Bone marrow (tissue), 2 donors: ENCODE results near the gene ZSWIM3.
"Not testable (repeated sequence)": the region's sequence is repeated elsewhere in the genome, so short reads cannot be mapped to it uniquely, and the experiment has no call there.

Experiments
- DNase-seq, 2 donors: peaks; one replicate each; lab custom pipeline; 2025; lab: John Stamatoyannopoulos, UW

ZSWIM3 gene

GRCh38 chr20:45857114-45857881, at the start of gene ZSWIM3, which contains the start of gene ACOT8:
Gene ZSWIM3, plus strand, starts transcription at chr20:45857614. Its CDS starts 212 bp downstream, at chr20:45857826.
Gene ACOT8, minus strand, starts transcription at chr20:45857392. Its CDS starts 77 bp downstream, at chr20:45857315.
- peak; percentile 87 to 100 for DNase-seq

GRCh38 chr20:45810191-45810970, 47.0 kb upstream of the ZSWIM3 start:
- DNase-seq, result no peak

- DNase-seq, result peak; percentile 74 to 86
Measured at GRCh38 chr20:45812157-45813005, 45.0 kb upstream of the ZSWIM3 start, which contains the start of gene UBE2C. Gene UBE2C, plus strand, starts transcription at chr20:45812644. Its CDS starts 52 bp downstream, at chr20:45812696.

- no peak for DNase-seq
Measured at GRCh38 chr20:45813006-45813340, 44.4 kb upstream of the ZSWIM3 start.

GRCh38 chr20:45813489-45813888, 43.9 kb upstream of the ZSWIM3 start:
- no peak for DNase-seq

GRCh38 chr20:45814314-45814713, 43.1 kb upstream of the ZSWIM3 start:
- DNase-seq, result no peak

- DNase-seq, result no peak
Measured at GRCh38 chr20:45816951-45817350, 40.5 kb upstream of the ZSWIM3 start.

- no peak for DNase-seq
Measured at GRCh38 chr20:45817376-45818194, 39.8 kb upstream of the ZSWIM3 start.

- no peak for DNase-seq
Measured at GRCh38 chr20:45818239-45818638, 39.2 kb upstream of the ZSWIM3 start.

GRCh38 chr20:45819466-45819865, 37.9 kb upstream of the ZSWIM3 start:
- no peak for DNase-seq

GRCh38 chr20:45821947-45822346, 35.5 kb upstream of the ZSWIM3 start:
- no peak for DNase-seq

- DNase-seq, result no peak
Measured at GRCh38 chr20:45822857-45823256, 34.6 kb upstream of the ZSWIM3 start.

- DNase-seq, result no peak
Measured at GRCh38 chr20:45823949-45824835, 33.2 kb upstream of the ZSWIM3 start.

- no peak for DNase-seq
Measured at GRCh38 chr20:45826381-45827019, 30.9 kb upstream of the ZSWIM3 start.

- DNase-seq, result no peak
Measured at GRCh38 chr20:45827030-45827652, 30.3 kb upstream of the ZSWIM3 start, which contains the start of gene TNNC2. Gene TNNC2, minus strand, starts transcription at chr20:45827312. Its CDS starts 64 bp downstream, at chr20:45827248.

- DNase-seq, result no peak
Measured at GRCh38 chr20:45827712-45828111, 29.7 kb upstream of the ZSWIM3 start.

GRCh38 chr20:45828589-45828988, 28.8 kb upstream of the ZSWIM3 start:
- no peak for DNase-seq

- not testable (repeated sequence) for DNase-seq
Measured at GRCh38 chr20:45829673-45830106, 27.7 kb upstream of the ZSWIM3 start.

GRCh38 chr20:45832619-45833018, 24.8 kb upstream of the ZSWIM3 start:
- no peak for DNase-seq
